ENCODE data around the gene SH2B2.
"Not testable (repeated sequence)": the region's sequence is repeated elsewhere in the genome, so short reads cannot be mapped to it uniquely, and the experiment has no call there.

The SH2B2 gene

DNA sequence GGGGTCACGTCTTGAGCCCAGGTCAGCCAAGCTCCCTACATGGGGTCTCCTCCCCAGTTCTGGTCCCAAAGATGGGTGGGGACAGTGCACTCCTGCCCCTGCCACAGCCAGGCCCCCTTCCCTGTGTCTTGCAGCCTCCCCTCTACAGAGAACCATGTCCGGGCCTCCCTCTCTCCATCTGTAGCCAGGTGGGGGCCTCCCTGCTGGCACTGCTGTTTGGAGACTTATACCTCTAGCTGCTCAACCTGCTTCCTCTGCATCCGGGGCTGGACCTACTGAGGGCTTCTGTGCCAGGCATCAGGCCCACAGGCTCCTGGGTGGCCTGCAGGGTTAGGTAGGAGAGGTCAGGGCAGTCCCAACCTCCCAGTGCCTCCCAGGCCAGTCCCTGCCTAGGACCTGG, 7.9 kb downstream of the SH2B2 start:
- TF ChIP-seq, protein P1, sequence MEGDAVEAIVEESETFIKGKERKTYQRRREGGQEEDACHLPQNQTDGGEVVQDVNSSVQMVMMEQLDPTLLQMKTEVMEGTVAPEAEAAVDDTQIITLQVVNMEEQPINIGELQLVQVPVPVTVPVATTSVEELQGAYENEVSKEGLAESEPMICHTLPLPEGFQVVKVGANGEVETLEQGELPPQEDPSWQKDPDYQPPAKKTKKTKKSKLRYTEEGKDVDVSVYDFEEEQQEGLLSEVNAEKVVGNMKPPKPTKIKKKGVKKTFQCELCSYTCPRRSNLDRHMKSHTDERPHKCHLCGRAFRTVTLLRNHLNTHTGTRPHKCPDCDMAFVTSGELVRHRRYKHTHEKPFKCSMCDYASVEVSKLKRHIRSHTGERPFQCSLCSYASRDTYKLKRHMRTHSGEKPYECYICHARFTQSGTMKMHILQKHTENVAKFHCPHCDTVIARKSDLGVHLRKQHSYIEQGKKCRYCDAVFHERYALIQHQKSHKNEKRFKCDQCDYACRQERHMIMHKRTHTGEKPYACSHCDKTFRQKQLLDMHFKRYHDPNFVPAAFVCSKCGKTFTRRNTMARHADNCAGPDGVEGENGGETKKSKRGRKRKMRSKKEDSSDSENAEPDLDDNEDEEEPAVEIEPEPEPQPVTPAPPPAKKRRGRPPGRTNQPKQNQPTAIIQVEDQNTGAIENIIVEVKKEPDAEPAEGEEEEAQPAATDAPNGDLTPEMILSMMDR (conservative IDR thresholded peaks at IDR 0.05) = no peak
- no peak for TF ChIP-seq ZFX (IDR thresholded peaks at IDR 0.05)
- no peak overlapping the region for H3K27ac ChIP-seq

DNA sequence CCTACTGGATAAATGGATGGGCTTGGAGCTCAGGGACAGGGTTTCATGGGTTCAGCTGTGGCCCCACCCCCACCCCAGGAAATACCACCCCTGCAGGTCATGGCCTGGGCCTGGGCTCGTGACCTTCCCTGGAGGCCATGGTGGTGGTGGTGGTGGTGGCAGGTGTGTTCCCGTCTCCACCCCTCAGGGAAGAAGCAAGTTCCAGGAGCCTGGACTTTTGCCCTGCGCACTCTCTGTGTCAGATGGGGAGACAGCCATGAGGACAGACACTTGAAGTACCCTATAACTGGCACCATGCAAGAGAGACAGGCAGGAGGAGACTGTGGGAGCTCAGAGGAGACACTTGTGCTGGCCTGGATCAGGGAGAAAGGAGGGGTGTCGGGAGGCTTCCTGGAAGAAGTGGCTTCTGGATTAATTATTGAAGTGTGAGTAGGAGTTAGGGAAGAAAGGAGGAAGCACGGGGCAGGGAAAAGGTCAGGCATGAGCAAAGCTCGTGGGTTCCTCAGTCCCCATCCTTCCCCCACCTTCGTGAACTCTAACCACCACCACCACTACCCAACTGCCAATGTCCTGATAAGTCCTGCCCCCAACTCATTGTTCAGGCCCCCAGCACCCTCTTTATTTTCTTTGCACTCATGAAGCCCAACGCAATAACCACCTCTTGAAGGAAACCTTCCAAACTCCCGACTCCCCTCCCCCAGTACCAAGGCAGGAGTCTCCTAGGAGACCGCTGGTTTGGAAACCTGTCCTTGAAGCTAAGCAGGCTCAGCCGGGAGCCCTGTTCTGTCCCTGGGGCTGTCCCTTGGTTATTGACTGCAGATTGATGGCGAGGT, 8.9 kb downstream of the SH2B2 start:
- TF ChIP-seq, protein P1 (conservative IDR thresholded peaks at IDR 0.05) = no peak
- TF ChIP-seq ZFX (IDR thresholded peaks at IDR 0.05) = no peak
- H3K27ac ChIP-seq = no peak overlapping the region

DNA sequence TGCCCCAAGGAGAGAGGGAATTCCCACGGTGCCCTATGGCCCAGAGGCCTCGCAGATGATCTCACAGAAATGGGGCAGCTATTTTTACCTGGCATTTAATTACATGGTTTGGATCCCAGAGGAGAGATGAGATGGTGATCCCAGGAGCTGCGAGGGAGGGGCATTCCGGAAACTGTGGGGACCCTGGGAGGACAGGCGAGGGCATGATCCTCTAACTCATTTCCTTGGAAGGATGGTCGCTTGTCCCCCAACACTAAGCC, 9.4 kb downstream of the SH2B2 start:
- no peak for TF ChIP-seq ZFX (IDR thresholded peaks at IDR 0.05)
- TF ChIP-seq, protein P1 (conservative IDR thresholded peaks at IDR 0.05) = no peak

DNA sequence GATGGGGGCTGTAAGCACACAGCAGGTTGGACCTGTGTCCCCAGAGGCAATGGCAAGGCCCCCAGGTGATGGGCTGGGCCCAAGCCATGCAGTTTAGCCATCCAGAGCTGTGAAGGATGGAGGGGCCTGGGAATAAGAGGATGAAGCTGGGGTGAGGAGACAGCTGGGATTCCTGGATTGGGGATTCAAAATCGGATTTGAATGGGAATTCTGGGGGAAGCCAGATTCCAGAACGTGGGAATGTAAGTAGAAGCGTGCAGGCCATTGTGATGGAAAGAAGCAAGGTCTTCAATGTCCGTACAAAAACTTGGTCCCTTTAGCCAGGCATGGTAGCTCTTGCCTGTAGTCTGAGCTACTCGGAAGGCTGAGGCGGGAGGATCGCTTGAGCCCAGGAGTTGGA, 9.8 kb downstream of the SH2B2 start:
- TF ChIP-seq, protein P1 (conservative IDR thresholded peaks at IDR 0.05) = no peak
- no peak for TF ChIP-seq ZFX (IDR thresholded peaks at IDR 0.05)
- no peak overlapping the region for H3K27ac ChIP-seq

More for the DNA sequence above, 9.4 kb downstream of the SH2B2 start:
- no peak overlapping the region for H3K27ac ChIP-seq

DNA sequence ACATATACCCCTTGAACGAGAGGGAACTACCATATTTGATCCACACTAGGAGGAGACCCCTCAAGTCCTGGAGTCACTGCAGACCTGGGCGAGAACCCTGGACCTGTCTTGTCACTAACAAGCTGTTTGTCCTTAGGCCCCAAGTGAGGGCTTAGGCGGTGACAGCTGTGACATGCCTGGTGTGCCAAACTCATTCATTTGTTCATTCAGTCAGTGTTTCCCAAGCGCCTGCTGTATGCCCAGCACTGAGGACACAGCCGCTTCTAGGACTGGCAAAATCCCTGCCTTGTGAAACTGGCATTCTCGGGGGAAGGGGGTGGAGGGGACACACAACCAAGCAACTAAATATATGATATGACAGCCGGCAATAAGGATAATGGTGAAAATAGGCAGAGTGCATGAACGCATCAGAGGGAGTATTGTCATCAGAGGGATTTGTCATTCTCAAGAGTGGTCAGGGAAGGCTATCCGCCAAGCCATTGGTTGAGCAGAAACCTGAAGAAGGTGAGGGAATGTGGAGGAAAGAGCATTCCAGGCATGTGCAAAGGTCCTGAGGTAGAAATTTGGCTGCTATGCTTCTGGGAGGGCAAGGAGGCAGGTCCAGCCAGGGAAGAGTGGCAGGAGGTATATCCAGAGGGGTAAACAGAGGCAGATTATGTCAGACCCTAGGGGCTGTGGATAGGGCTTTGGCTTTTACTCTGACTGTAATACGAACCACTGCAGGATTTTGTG, 11.0 kb downstream of the SH2B2 start:
- no peak overlapping the region for H3K27ac ChIP-seq
- TF ChIP-seq, protein P1 (conservative IDR thresholded peaks at IDR 0.05) = no peak
- no peak for TF ChIP-seq ZFX (IDR thresholded peaks at IDR 0.05)

DNA sequence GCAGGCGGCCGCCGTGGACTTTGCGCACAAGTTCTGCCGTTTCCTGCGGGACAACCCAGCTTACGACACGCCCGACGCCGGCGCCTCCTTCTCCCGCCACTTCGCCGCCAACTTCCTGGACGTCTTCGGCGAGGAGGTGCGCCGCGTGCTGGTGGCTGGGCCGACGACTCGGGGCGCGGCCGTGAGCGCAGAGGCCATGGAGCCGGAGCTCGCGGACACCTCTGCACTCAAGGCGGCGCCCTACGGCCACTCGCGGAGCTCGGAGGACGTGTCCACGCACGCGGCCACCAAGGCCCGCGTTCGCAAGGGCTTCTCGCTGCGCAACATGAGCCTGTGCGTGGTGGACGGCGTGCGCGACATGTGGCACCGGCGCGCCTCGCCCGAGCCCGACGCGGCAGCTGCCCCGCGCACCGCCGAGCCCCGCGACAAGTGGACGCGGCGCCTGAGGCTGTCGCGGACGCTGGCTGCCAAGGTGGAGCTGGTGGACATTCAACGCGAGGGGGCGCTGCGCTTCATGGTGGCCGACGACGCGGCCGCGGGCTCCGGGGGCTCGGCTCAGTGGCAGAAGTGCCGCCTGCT, 14.1 kb downstream of the SH2B2 start:
- TF ChIP-seq ZFX (IDR thresholded peaks at IDR 0.05) = no peak
- TF ChIP-seq, protein P1 (conservative IDR thresholded peaks at IDR 0.05) = no peak
- H3K27ac ChIP-seq = no peak overlapping the region

DNA sequence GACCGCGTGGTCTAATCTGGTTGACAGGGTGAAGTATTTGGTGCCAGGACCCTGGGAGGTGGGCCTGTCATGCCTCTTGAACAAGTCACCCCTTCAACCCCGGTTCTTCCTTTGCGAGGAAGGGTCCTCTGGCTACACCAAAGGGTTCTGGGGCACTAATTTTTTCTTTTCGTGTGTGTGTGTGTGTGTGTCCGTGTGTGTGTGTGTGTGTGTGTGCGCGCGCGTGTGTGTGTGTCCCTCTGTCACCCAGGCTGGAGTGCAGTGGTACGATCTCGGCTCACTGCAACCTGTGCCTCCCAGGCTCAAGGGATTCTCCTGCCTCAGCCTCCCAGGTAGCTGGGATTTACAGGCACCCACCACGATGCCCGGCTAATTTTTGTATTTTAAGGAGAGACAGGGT, 14.7 kb downstream of the SH2B2 start:
- not testable (repeated sequence) for H3K27ac ChIP-seq

Measured in C4-2B (cell line).